ENCODE data around the gene PRKAR2B.

PRKAR2B gene

DNA sequence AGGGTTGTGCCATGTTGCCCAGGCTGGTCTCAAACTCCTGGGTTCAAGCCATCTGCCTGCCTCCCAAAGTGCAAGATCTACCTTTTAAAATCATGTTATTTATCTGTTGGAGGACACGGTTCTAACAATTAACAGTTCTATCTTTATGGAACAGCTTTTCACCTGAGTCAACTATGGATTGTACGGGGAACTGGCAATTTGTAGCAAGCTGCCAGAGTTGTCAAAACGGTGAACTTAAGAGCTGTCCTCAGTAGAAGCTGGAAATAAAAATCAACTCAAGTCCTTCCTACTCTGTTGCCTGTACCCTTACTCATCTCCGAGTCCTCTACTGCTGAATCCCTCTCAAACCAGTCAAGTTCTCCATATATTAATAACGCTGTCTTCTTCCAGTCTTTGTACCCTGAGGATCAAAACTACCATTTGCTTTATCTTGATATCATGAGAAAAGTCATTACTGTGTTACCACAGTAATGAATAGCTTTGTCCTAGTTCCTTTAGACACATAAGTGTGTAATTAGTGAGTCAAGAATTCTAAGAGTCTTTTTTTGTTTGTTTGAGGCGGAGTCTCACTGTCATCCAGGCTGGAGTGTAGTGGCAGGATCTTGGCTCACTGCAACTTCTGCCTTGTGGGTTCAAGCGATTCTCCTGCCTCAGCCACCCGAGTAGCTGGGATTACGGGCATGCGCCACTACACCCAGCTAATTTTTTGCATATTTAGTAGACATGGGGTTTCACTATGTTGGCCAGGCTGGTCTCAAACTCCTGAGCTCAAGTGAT, 152.5 kb downstream of the PRKAR2B start:
- peak overlapping the region; percentile 62 for H3K27ac ChIP-seq
- TF ChIP-seq CTCF (IDR thresholded peaks at IDR 0.05): no peak
- no peak for TF ChIP-seq ZFX (IDR thresholded peaks at IDR 0.05; ENCODE audit: borderline replicate concordance)

DNA sequence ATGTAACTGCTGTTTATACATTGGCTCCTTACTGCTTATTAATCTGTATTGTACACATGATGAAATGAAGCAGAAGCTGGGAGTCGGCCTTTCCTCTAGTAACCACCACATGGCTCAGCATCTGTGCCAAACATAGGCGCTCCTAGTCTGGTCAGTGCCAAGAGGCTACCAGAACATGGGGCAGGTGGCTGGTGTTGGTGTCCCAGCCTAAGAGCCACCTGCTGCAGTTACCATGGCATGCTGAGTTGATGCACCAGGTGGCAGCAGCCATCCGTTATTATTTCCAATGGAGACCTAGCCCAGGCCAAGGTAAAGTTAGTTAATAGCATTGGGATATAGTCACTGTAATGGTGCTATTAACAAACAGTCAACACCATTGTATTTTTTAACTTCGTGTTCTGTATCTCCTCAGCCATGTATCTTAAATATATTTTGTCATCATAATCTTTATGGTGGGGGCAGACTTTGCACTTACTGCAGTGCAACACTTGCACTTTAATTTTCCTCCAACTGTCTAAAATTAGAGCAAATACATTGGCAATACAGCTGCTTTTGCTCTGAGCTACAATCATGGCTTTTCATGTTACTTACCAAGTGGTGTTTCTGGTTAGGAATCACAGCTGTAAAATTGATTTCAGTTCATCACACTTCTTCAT, 157.4 kb downstream of the PRKAR2B start:
- TF ChIP-seq ZFX (IDR thresholded peaks at IDR 0.05; ENCODE audit: borderline replicate concordance) (no peak), CTCF (IDR thresholded peaks at IDR 0.05) (peak; percentile 85)
- H3K27ac ChIP-seq: no peak overlapping the region

DNA sequence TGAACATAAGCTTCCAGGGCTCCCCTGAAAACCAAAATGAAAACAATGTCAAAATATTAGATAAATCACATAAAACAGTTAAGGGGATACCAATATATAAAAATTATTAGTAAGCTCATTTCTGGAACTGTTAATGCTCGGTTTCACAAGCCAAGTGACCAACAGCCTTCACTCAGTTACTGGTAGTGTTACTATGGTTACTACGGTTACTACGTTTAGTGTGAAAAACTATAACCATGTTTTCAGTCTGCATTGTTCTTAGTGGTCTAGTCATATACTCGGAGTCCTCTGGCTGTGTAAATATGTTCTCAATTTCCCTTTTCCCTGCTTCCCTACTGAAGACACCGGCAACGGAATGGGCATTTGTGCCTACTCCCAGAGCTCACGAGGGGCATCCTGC, 159.1 kb downstream of the PRKAR2B start:
- H3K27ac ChIP-seq: no peak overlapping the region
- TF ChIP-seq ZFX (IDR thresholded peaks at IDR 0.05; ENCODE audit: borderline replicate concordance): no peak

DNA sequence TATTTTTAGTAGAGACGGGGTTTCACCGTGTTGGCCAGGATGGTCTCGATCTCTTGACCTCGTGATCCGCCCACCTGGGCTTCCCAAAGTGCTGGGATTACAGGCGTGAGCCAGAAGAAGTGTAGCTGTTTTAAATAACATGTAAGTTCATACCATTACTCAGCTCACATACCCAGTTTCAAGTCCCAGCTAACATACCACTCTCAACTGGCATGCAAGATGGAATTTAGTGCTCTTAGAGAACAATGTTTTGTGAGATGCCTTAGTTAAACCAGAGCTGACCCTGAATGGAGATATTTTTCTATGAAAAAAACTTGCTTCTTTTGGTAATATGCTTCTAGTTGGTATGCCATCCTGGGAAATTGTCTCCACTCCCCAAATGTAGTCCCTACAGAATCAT, 161.6 kb downstream of the PRKAR2B start:
- H3K27ac ChIP-seq: no peak overlapping the region
- TF ChIP-seq CTCF (IDR thresholded peaks at IDR 0.05) (no peak), ZFX (IDR thresholded peaks at IDR 0.05; ENCODE audit: borderline replicate concordance) (no peak)

GRCh38 chr7:107206706-107207105, 162.2 kb downstream of the PRKAR2B start:
- H3K27ac ChIP-seq: no peak overlapping the region
- no peak for TF ChIP-seq ZFX (IDR thresholded peaks at IDR 0.05; ENCODE audit: borderline replicate concordance)
- no peak for TF ChIP-seq CTCF (IDR thresholded peaks at IDR 0.05)

DNA sequence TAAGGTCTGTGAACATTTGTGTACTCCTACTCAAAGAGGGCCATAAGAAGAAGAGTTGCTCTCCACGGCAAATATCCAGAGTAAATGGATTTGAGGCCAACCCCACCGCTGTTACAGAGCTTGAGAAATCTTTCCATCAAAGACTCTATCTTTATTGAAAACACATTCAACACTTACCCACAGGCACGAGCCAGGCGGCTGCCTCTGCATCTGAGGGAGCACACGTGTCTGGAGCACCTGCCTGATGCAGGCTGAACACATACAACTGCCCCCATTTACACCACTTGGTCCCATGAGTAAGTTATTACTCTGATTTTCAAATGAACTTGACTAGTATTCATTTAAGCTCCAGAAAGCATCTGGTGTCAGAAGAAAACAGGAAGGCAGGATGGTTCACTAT, 163.0 kb downstream of the PRKAR2B start:
- TF ChIP-seq CTCF (IDR thresholded peaks at IDR 0.05): no peak
- no peak for TF ChIP-seq ZFX (IDR thresholded peaks at IDR 0.05; ENCODE audit: borderline replicate concordance)

GRCh38 chr7:107208024-107208521, 163.6 kb downstream of the PRKAR2B start:
- TF ChIP-seq CTCF (IDR thresholded peaks at IDR 0.05): no peak
- no peak for TF ChIP-seq ZFX (IDR thresholded peaks at IDR 0.05; ENCODE audit: borderline replicate concordance)
- H3K27ac ChIP-seq: no peak overlapping the region

More for the DNA sequence above, 163.0 kb downstream of the PRKAR2B start:
- H3K27ac ChIP-seq: no peak overlapping the region
